H9 (cell line): ENCODE data around the gene ALOX5. TPM values are rescaled to one million over a fixed set of nuclear protein-coding genes. Genes with fewer than 3 reads are reported as not detected.

Experiments used
- DNase-seq: peaks from one replicate; pipeline ENCODE4 v3.0.0-alpha.2; 2017
- H2AFZ ChIP-seq: one replicate; pipeline ENCODE4 v1.6.1; 2013; ENCODE audit warnings: mild to moderate bottlenecking, low read length, control low read depth, moderate library complexity
- H2AK5ac ChIP-seq: 2 replicates; pipeline ENCODE4 v1.6.1; 2013; ENCODE audit warnings: low read length, control low read depth, mixed read lengths; ENCODE audit not compliant: insufficient read length
- H2BK120ac ChIP-seq: one replicate; pipeline ENCODE4 v1.6.1; 2013; ENCODE audit warnings: low read depth, mild to moderate bottlenecking, low read length, control low read depth, inconsistent platforms; ENCODE audit not compliant: poor library complexity, severe bottlenecking
- H2BK12ac ChIP-seq: 2 replicates; pipeline ENCODE4 v1.6.1; 2013; ENCODE audit warnings: low read length, control low read depth, mixed read lengths, low read depth; ENCODE audit not compliant: insufficient read length
- H2BK15ac ChIP-seq: 2 replicates; pipeline ENCODE4 v1.6.1; 2013; ENCODE audit warnings: low read depth, low read length, control low read depth
- H2BK20ac ChIP-seq: one replicate; pipeline ENCODE4 v1.6.1; 2013; ENCODE audit warnings: low read depth, mild to moderate bottlenecking, low read length, control low read depth, inconsistent platforms; ENCODE audit not compliant: poor library complexity, severe bottlenecking
- H2BK5ac ChIP-seq: 2 replicates; pipeline ENCODE4 v1.6.1; 2013; ENCODE audit warnings: low read length, control low read depth, mixed read lengths; ENCODE audit not compliant: insufficient read length
- H3K14ac ChIP-seq: 2 replicates; pipeline ENCODE4 v1.6.1; 2013; ENCODE audit warnings: low read length, control low read depth; ENCODE audit not compliant: insufficient read depth
- H3K18ac ChIP-seq: 2 replicates; pipeline ENCODE4 v1.6.1; 2013; ENCODE audit warnings: low read depth, mild to moderate bottlenecking, mixed read lengths, low read length, control low read depth; ENCODE audit not compliant: insufficient read length
- H3K23ac ChIP-seq: 2 replicates; pipeline ENCODE4 v1.6.1; 2013; ENCODE audit warnings: low read length, control low read depth, mixed read lengths, low read depth; ENCODE audit not compliant: insufficient read length
- H3K23me2 ChIP-seq: 2 replicates; pipeline ENCODE4 v1.6.1; 2013; ENCODE audit warnings: low read depth, mild to moderate bottlenecking, mixed read lengths, low read length, control low read depth; ENCODE audit not compliant: insufficient read length, poor library complexity, severe bottlenecking
- H3K27ac ChIP-seq: 2 replicates; pipeline ENCODE4 v1.5.1; 2013; ENCODE audit warnings: low read length, control low read depth, mixed read lengths, low read depth; ENCODE audit not compliant: insufficient read length
- H3K27me3 ChIP-seq: 2 replicates; pipeline ENCODE4 v1.6.1; 2013; ENCODE audit warnings: low read length, control low read depth, inconsistent platforms; ENCODE audit not compliant: insufficient read depth
- H3K4ac ChIP-seq: 2 replicates; pipeline ENCODE4 v1.6.1; 2013; ENCODE audit warnings: low read depth, mild to moderate bottlenecking, control low read depth, inconsistent platforms, low read length, moderate library complexity
- H3K4me1 ChIP-seq: 2 replicates; pipeline ENCODE4 v1.6.1; 2013; ENCODE audit warnings: low read length, control low read depth, inconsistent platforms; ENCODE audit not compliant: insufficient read depth
- H3K4me2 ChIP-seq: 2 replicates; pipeline ENCODE4 v1.6.1; 2013; ENCODE audit warnings: low read length, control low read depth, mixed read lengths; ENCODE audit not compliant: insufficient read length, insufficient read depth
- H3K56ac ChIP-seq: 2 replicates; pipeline ENCODE4 v1.6.1; 2013; ENCODE audit warnings: low read depth, mild to moderate bottlenecking, mixed read lengths, low read length, control low read depth; ENCODE audit not compliant: insufficient read length
- H3K79me1 ChIP-seq: 2 replicates; pipeline ENCODE4 v1.6.1; 2013; ENCODE audit warnings: low read depth, mild to moderate bottlenecking, moderate library complexity, low read length, control low read depth, inconsistent platforms; ENCODE audit not compliant: insufficient read depth, poor library complexity, severe bottlenecking
- H3K79me2 ChIP-seq: 2 replicates; pipeline ENCODE4 v1.6.1; 2013; ENCODE audit warnings: low read length, control low read depth, inconsistent platforms; ENCODE audit not compliant: insufficient read depth
- H3K9ac ChIP-seq: 2 replicates; pipeline ENCODE4 v1.6.1; 2013; ENCODE audit warnings: low read length, control low read depth, mixed read lengths; ENCODE audit not compliant: insufficient read length; ENCODE audit errors: extremely low read depth
- H3K9me3 ChIP-seq: one replicate; pipeline ENCODE4 v1.6.1; 2013; ENCODE audit warnings: low read depth, low read length, inconsistent platforms; ENCODE audit not compliant: control insufficient read depth
- H3T11ph ChIP-seq: one replicate; pipeline ENCODE4 v1.6.1; 2013; ENCODE audit warnings: mild to moderate bottlenecking, low read length, control low read depth, inconsistent platforms
- H4K20me1 ChIP-seq: one replicate; pipeline ENCODE4 v1.6.1; 2013; ENCODE audit not compliant: control insufficient read depth, insufficient read length, insufficient read depth
- H4K5ac ChIP-seq: 2 replicates; pipeline ENCODE4 v1.6.1; 2013; ENCODE audit warnings: low read depth, mild to moderate bottlenecking, mixed read lengths, low read length, control low read depth; ENCODE audit not compliant: insufficient read length
- H4K8ac ChIP-seq: replicated peaks from 2 replicates; pipeline ENCODE4 v1.6.1; 2013; ENCODE audit warnings: low read length, control low read depth, mixed read lengths, low read depth; ENCODE audit not compliant: insufficient read length
- H4K91ac ChIP-seq: 2 replicates; pipeline ENCODE4 v1.6.1; 2013; ENCODE audit warnings: low read depth, mild to moderate bottlenecking, moderate library complexity, mixed read lengths, low read length, control low read depth; ENCODE audit not compliant: insufficient read length
- H3K27ac Mint-ChIP-seq, 3 experiments: 2 replicates in 2 of 3; 3 replicates in 1 of 3; pipeline ENCODE4 v1.8.0; 2020 to 2021; ENCODE audit warnings: mixed read lengths in 3 of 3, mild to moderate bottlenecking in 1 of 3, moderate library complexity in 1 of 3
- H3K27me3 Mint-ChIP-seq: 2 replicates; pipeline ENCODE4 v1.8.0; 2021; ENCODE audit warnings: low read depth, mild to moderate bottlenecking, moderate library complexity, mixed read lengths
- H3K36me3 Mint-ChIP-seq, 3 experiments: 2 replicates in 2 of 3; 3 replicates in 1 of 3; pipeline ENCODE4 v1.8.0; 2020 to 2021; ENCODE audit warnings: low read depth in 3 of 3, mixed read lengths in 3 of 3; ENCODE audit not compliant: insufficient read depth in 1 of 3
- H3K4me1 Mint-ChIP-seq, 2 experiments: 2 replicates each; pipeline ENCODE4 v1.8.0; 2020; ENCODE audit warnings: mixed read lengths in 2 of 2
- H3K4me3 Mint-ChIP-seq, 2 experiments: 2 replicates in 1 of 2; 3 replicates in 1 of 2; pipeline ENCODE4 v1.8.0; 2020 to 2021; ENCODE audit warnings: mild to moderate bottlenecking in 2 of 2, mixed read lengths in 2 of 2, moderate library complexity in 1 of 2
- H3K9me3 Mint-ChIP-seq, 2 experiments: 2 replicates in 1 of 2; 3 replicates in 1 of 2; pipeline ENCODE4 v1.8.0; 2020; ENCODE audit warnings: mild to moderate bottlenecking in 2 of 2, mixed read lengths in 2 of 2, moderate library complexity in 1 of 2
- WGBS: extraction: QIAGEN DNeasy Blood & Tissue Kit; methylation state at CpG from one replicate; pipeline ENCODE4 v1.1.7; 2013; ENCODE audit warnings: missing lambda C conversion rate, low lambda C conversion rate, mixed read lengths; ENCODE audit not compliant: insufficient read length; ENCODE audit errors: extremely low coverage; 5-methylcytosine and 5-hydroxymethylcytosine counted together
- total RNA-seq: library from RNA; stranded (reverse); gene quantifications from 2 replicates; pipeline ENCODE4 v1.2.1, GENCODE V29; 2021
- TF ChIP-seq, protein P1 (sequence below): fragments of 200-600 bp; sonication (generic); conservative IDR thresholded peaks from 3 replicates; pipeline ENCODE4 v1.8.0; 2021; ENCODE audit warnings: antibody characterized with exemption, mild to moderate bottlenecking

The ALOX5 gene
- total RNA-seq, 1 experiment from 2014 or later, result 3.7 TPM

DNA sequence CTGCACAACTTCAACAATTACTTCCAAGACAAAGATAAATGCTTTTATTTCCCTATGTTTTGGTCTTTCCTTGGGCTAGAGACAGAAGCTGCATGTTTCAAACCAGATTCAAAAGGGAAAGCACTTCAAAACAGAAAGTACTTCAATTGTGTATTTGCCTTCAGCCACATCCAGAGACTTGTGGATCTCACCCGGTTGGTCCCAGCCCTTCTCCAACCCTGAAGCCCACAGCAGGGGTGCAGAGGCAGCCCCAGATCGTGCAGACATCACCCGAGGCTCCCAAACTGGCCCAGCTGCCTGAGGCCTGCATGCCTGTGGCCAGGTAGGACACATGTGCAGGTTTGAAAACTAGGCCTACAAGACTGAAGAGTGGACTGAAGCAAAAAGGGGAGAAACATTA, 80.8 kb downstream of the ALOX5 start:
- Histone ChIP-seq H3K14ac (no peak overlapping the region), H2BK15ac (no peak overlapping the region), H3K9ac (no peak overlapping the region), H3T11ph (no peak overlapping the region), H3K4ac (no peak overlapping the region), H3K18ac (no peak overlapping the region), H2AK5ac (no peak overlapping the region), H2BK5ac (no peak overlapping the region), H2AFZ (no peak overlapping the region), H3K23me2 (no peaks in the 10 kb centered on the region), H2BK20ac (no peak overlapping the region), H3K56ac (no peak overlapping the region), H4K91ac (no peak overlapping the region), H3K79me1 (no peaks in the 10 kb centered on the region), H3K79me2 (no peaks in the 10 kb centered on the region), H2BK120ac (no peak overlapping the region), H4K8ac (no peak overlapping the region), H3K9me3 (no peaks in the 10 kb centered on the region), H4K20me1 (no peaks in the 10 kb centered on the region), H3K4me1 (no peaks in the 10 kb centered on the region), H4K5ac (no peak overlapping the region), H3K27ac (no peak overlapping the region), H3K27me3 (no peaks in the 10 kb centered on the region), H3K23ac (no peak overlapping the region), H3K4me2 (no peak overlapping the region), H2BK12ac (no peak overlapping the region)
- DNase-seq, result no peak
- no CpG with 5 or more reads among the region's 3 CpGs for WGBS
- H3K27ac Mint-ChIP-seq, result peak overlapping the region in 2 of 3 experiments; percentile 11 to 62; a peak in 1 of 7 replicates
- peaks cover 0 to 3% of the 10 kb centered on the region in 2 experiments; a peak in 1 of 5 replicates for H3K9me3 Mint-ChIP-seq
- no peak overlapping the region for H3K4me3 Mint-ChIP-seq
- H3K4me1 Mint-ChIP-seq, result peaks cover 0 to 3% of the 10 kb centered on the region in 2 experiments; a peak in 2 of 4 replicates
- H3K27me3 Mint-ChIP-seq, result no peaks in the 10 kb centered on the region; the same call in 1 of the 2 replicates
- TF ChIP-seq, protein P1, sequence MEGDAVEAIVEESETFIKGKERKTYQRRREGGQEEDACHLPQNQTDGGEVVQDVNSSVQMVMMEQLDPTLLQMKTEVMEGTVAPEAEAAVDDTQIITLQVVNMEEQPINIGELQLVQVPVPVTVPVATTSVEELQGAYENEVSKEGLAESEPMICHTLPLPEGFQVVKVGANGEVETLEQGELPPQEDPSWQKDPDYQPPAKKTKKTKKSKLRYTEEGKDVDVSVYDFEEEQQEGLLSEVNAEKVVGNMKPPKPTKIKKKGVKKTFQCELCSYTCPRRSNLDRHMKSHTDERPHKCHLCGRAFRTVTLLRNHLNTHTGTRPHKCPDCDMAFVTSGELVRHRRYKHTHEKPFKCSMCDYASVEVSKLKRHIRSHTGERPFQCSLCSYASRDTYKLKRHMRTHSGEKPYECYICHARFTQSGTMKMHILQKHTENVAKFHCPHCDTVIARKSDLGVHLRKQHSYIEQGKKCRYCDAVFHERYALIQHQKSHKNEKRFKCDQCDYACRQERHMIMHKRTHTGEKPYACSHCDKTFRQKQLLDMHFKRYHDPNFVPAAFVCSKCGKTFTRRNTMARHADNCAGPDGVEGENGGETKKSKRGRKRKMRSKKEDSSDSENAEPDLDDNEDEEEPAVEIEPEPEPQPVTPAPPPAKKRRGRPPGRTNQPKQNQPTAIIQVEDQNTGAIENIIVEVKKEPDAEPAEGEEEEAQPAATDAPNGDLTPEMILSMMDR, result no peak
- H3K36me3 Mint-ChIP-seq, result peaks cover 0 to 9% (median 0%) of the 10 kb centered on the region in 3 experiments; a peak in 3 of 7 replicates
